MG63 (cell line): ENCODE results near the gene SCFD1. TPM values are rescaled to one million over a fixed set of nuclear protein-coding genes. Genes with fewer than 3 reads are reported as not detected.
A peak's percentile ranks its signal among the peaks of the same experiment; 100 is the strongest.
"Not testable (repeated sequence)": the region's sequence is repeated elsewhere in the genome, so short reads cannot be mapped to it uniquely, and the experiment has no call there.

Source experiments
- DNase-seq: peaks from one replicate; pipeline ENCODE4 v3.0.0-alpha.2; 2020
- H3K27me3 ChIP-seq: fragments of 250-450 bp; sonication (Bioruptor Pico); 2 replicates; pipeline ENCODE4 v1.5.1; 2020; ENCODE audit warnings: mild to moderate bottlenecking, moderate library complexity
- H3K36me3 ChIP-seq: fragments of 250-450 bp; sonication (Bioruptor Pico); 2 replicates; pipeline ENCODE4 v1.5.1; 2020; ENCODE audit warnings: mild to moderate bottlenecking, moderate library complexity
- H3K4me3 ChIP-seq: fragments of 250-450 bp; sonication (Bioruptor Pico); 2 replicates; pipeline ENCODE4 v1.5.1; 2020; ENCODE audit warnings: mild to moderate bottlenecking, moderate library complexity
- H3K9me3 ChIP-seq: fragments of 250-450 bp; sonication (Bioruptor Pico); 2 replicates; pipeline ENCODE4 v1.5.1; 2020; ENCODE audit warnings: mild to moderate bottlenecking, moderate library complexity
- total RNA-seq: library from RNA; depleted of rRNA; stranded (reverse); fragments of >200 nt; shearing (Covaris generic); gene quantifications from 2 replicates; pipeline ENCODE4 v1.2.3, GENCODE V29; 2014; ENCODE audit warnings: low replicate concordance

Gene SCFD1
- total RNA-seq, 1 experiment from 2014 or later: 57.4 TPM

DNA sequence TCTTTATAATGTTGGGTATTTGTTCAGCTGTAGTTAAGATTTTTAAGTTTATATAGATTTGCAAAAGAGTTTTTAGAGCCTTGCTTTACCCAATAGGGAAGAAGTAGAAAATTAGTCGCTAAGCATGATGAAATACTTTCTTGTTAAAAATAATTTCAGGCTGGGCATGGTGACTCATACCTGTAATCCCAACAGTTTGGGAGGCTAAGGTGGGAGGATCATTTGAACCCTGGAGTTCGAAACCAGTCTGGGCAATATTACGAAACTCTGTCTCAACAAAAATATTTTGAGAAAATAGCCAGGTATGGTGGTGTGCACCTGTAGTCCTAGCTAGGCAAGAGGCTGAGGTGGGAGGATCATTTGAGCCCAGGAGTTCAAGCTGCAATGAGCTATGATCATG lies 18.7 kb upstream of the SCFD1 start:
- H3K4me3 ChIP-seq: no peak overlapping the region
- H3K27me3 ChIP-seq: no peaks in the 10 kb centered on the region
- H3K9me3 ChIP-seq: no peaks in the 10 kb centered on the region
- H3K36me3 ChIP-seq: peaks cover 43% of the 10 kb centered on the region
- DNase-seq: no peak

DNA sequence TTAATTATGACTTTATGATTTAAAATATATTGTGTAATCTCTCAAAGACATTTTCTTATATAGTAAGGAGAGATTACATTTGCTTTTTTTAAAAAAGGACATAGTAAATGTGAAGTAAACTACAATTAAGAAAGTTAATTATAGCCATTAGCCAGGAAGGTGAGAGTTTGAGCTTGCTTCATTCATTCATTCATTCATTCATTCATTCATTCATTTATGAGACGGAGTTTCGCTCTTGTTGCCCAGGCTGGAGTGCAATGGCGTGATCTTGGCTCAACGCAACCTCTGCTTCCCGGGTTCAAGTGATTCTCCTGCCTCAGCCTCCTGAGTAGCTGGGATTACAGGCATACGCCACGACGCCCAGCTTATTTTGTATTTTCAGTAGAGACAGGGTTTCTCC lies 17.4 kb upstream of the SCFD1 start:
- H3K27me3 ChIP-seq, H3K9me3 ChIP-seq, DNase-seq, H3K4me3 ChIP-seq: not testable (repeated sequence)
- H3K36me3 ChIP-seq: peaks cover 36% of the 10 kb centered on the region

GRCh38 chr14:30607156-30607780 lies 14.9 kb upstream of the SCFD1 start:
- Histone ChIP-seq H3K27me3 (no peaks in the 10 kb centered on the region), H3K9me3 (no peaks in the 10 kb centered on the region), H3K36me3 (peaks cover 18% of the 10 kb centered on the region), H3K4me3 (no peak overlapping the region)
- no peak for DNase-seq

DNA sequence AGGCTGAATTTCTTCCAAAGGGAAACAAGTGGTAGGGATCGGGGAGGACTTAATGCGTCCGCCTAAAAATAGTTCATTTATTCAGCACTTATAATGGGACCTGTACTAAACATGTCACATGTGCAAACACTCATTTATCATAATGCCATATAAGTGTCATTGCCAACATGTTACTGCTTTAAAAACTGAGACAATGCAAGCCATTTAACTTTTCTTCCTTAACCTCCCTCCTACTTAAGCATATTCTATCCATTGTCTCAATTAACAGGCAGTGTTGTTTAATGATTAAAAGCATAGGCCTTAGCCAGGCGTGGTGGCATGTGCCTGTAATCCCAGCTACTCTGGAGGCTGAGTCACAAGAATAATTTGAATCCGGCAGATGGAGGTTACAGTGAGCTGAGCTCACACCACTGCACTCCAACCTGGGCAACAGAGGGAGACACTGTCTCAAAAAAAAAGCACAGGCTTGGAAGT lies 13.5 kb upstream of the SCFD1 start:
- peak; percentile 49 for DNase-seq
- H3K36me3 ChIP-seq: peaks cover 13% of the 10 kb centered on the region

GRCh38 chr14:30610787-30611343 lies 11.3 kb upstream of the SCFD1 start:
- no peaks in the 10 kb centered on the region for H3K27me3 ChIP-seq
- no peak overlapping the region for H3K4me3 ChIP-seq
- peak; percentile 55 for DNase-seq
- H3K36me3 ChIP-seq: peaks cover 31% of the 10 kb centered on the region
- no peaks in the 10 kb centered on the region for H3K9me3 ChIP-seq

More for the DNA sequence above, 13.5 kb upstream of the SCFD1 start:
- H3K4me3 ChIP-seq: no peak overlapping the region
- H3K9me3 ChIP-seq: no peaks in the 10 kb centered on the region
- H3K27me3 ChIP-seq: no peaks in the 10 kb centered on the region

DNA sequence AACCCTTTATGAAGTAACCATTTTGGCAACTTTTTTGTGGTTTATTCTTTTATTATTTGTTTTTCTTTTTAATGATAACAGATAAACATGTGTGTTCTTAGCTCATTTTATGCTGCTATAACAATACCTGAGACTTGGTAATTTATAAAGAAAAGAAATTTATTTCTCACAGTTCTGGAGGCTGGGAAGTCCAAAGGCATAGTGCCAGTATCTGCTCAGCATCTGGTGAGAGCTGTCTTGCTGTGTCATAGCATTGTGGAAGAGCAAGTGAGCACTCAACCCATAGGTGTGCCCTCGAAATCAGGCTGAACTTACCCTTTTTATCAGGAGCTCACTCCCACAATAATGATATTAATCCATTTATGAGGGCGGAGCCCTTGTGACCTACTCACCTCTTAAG lies 8.0 kb upstream of the SCFD1 start:
- Histone ChIP-seq H3K36me3 (peaks cover 41% of the 10 kb centered on the region), H3K9me3 (no peaks in the 10 kb centered on the region), H3K4me3 (no peak overlapping the region), H3K27me3 (no peaks in the 10 kb centered on the region)
- DNase-seq: no peak

DNA sequence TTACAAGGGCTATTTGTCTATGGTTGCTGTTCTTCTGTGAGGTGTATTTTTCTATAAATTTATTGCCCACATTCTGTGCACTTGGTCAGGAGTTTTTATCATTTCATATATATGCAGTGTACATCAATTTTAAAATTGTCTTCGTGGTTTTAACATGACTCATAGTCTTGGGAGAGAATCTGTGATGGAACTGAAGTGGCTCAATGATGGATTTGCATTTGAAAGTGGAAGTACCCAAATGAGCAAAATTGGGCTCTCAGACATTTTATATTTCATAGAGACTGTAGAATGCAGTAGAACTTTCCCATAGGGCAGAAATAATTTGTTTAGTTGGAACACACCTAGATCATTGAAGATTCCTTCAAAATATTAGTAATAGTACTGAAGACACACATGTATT lies 1.9 kb upstream of the SCFD1 start:
- no peaks in the 10 kb centered on the region for H3K9me3 ChIP-seq
- peaks cover 19% of the 10 kb centered on the region for H3K36me3 ChIP-seq
- H3K4me3 ChIP-seq: no peak overlapping the region
- DNase-seq: no peak
- H3K27me3 ChIP-seq: no peaks in the 10 kb centered on the region

- no peaks in the 10 kb centered on the region for H3K27me3 ChIP-seq
- peaks cover 8% of the 10 kb centered on the region for H3K36me3 ChIP-seq
- H3K9me3 ChIP-seq: no peaks in the 10 kb centered on the region
- H3K4me3 ChIP-seq: peak overlapping the region; percentile 80
- no peak for DNase-seq
Observed at GRCh38 chr14:30621354-30621939, 672 bp upstream of the SCFD1 start.

- Histone ChIP-seq H3K9me3 (no peaks in the 10 kb centered on the region), H3K36me3 (no peaks in the 10 kb centered on the region; the same call in 1 of the 2 replicates), H3K4me3 (peak overlapping the region; percentile 80), H3K27me3 (no peaks in the 10 kb centered on the region)
- DNase-seq: no peak
Observed at GRCh38 chr14:30623412-30624131, 1.5 kb downstream of the SCFD1 start.

DNA sequence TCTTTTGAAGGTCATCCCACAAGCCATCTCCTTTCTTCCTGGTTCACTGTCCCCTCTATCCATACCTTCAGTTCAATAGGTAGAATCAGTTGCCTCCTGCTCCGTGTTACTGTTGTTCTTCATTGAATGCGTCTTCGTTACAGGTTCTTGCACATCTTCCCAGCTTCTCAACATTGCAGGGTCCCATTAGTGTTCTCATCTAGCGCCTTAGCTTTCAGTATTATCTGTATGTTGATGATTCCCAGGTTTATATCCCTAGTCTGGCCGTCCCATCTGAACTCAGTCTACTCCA lies 2.0 kb downstream of the SCFD1 start:
- Histone ChIP-seq H3K36me3 (no peaks in the 10 kb centered on the region; the same call in 1 of the 2 replicates), H3K27me3 (no peaks in the 10 kb centered on the region), H3K9me3 (no peaks in the 10 kb centered on the region), H3K4me3 (no peak overlapping the region)
- DNase-seq: no peak

DNA sequence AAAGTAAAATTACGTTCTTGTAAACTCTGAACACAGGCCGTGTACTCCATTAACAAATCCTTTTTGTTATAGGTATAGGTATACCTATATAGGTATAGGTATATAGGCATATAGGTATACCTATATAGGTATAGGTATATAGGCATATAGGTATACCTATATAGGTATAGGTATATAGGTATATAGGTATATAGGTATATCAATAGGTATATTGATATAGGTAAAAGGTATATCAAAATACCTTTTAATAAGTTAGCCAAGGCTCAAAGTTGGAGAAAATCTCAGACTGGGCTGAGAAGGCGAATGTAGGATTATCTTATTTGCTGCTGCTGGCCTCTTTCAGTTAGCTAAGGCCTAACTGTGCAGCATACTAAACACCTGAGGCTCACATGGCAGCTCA lies 3.4 kb downstream of the SCFD1 start:
- H3K27me3 ChIP-seq: no peaks in the 10 kb centered on the region
- peaks cover 1% of the 10 kb centered on the region for H3K36me3 ChIP-seq
- H3K4me3 ChIP-seq: no peak overlapping the region
- DNase-seq: no peak
- H3K9me3 ChIP-seq: no peaks in the 10 kb centered on the region

DNA sequence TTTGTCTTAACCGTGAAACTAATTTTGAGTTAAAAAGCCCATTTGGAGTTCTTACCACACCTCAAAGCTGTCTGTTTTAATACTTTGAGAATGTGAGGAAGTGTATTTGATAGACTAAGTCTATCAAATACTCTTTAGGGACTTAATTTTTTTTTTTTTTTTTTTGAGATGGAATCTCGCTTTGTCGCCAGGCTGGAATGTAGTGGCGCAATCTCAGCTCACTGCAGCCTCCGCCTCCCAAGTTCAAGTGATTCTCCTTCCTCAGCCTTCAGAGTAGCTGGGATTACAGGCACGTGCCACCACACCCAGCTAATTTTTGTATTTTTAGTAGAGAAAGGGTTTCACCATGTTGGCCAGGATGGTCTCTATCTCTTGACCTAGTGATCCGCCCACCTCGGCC lies 7.3 kb downstream of the SCFD1 start:
- H3K9me3 ChIP-seq, H3K27me3 ChIP-seq, H3K4me3 ChIP-seq: not testable (repeated sequence)
- H3K36me3 ChIP-seq: peaks cover 13% of the 10 kb centered on the region
- DNase-seq: peak; percentile 23

DNA sequence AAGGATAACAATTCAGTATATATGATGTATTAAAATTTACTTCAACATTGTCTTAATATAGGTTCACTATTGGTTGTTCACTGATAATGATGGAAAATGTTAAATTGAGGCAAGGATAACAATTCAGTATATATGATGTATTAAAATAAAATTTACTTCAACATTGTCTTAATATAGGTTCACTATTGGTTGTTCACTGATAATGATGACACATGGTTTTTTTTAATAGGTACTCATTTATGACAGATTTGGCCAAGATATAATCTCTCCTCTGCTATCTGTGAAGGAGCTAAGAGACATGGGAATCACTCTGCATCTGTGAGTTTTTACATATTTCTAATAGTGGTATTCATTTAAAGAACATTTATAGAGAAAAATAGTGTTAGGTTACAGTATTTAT lies 8.1 kb downstream of the SCFD1 start:
- Histone ChIP-seq H3K36me3 (peaks cover 13% of the 10 kb centered on the region), H3K27me3 (no peaks in the 10 kb centered on the region), H3K4me3 (no peak overlapping the region), H3K9me3 (no peaks in the 10 kb centered on the region)
- DNase-seq: no peak

GRCh38 chr14:30632730-30633129 lies 10.6 kb downstream of the SCFD1 start:
- no peaks in the 10 kb centered on the region for H3K9me3 ChIP-seq
- no peak overlapping the region for H3K4me3 ChIP-seq
- no peak for DNase-seq
- peaks cover 17% of the 10 kb centered on the region for H3K36me3 ChIP-seq
- no peaks in the 10 kb centered on the region for H3K27me3 ChIP-seq

GRCh38 chr14:30638926-30639325 lies 16.8 kb downstream of the SCFD1 start:
- peaks cover 25% of the 10 kb centered on the region for H3K36me3 ChIP-seq
- no peaks in the 10 kb centered on the region for H3K9me3 ChIP-seq
- DNase-seq: no peak
- H3K4me3 ChIP-seq: no peak overlapping the region
- H3K27me3 ChIP-seq: no peaks in the 10 kb centered on the region

- peaks cover 3% of the 10 kb centered on the region; the same call in 1 of the 2 replicates for H3K9me3 ChIP-seq
- DNase-seq: no peak
- no peak overlapping the region for H3K4me3 ChIP-seq
- peaks cover 37% of the 10 kb centered on the region for H3K36me3 ChIP-seq
- no peaks in the 10 kb centered on the region for H3K27me3 ChIP-seq
Observed at GRCh38 chr14:30641207-30641606, 19.1 kb downstream of the SCFD1 start.

DNA sequence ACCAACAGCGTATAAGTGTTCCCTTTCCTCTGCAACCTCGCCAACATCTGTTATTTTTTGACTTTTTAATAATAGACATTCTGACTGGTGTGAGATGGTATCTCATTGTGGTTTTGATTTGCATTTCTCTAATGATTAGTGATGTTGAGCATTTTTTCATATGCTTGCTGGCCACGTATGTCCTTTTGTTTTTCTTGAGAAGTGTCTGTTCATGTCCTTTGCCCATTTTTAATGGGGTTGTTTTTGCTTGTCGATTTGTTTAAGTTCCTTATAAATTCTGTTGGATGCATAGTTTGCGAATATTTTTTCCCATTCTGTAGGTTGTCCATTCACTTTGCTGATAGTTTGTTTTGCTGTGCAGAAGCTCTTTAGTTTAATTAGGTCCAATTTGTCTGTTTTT lies 22.3 kb downstream of the SCFD1 start:
- not testable (repeated sequence) for H3K9me3 ChIP-seq, H3K27me3 ChIP-seq, DNase-seq, H3K4me3 ChIP-seq
- H3K36me3 ChIP-seq: peaks cover 32% of the 10 kb centered on the region
